Mucosa of descending colon (tissue), 3 donors: ENCODE measurements around the gene TUBA1A. TPM values are rescaled to one million over a fixed set of nuclear protein-coding genes. Genes with fewer than 3 reads are reported as not detected.

ENCODE experiments used
- ATAC-seq: fragments of 200-7000 bp; cut with Tn5 transposase; one replicate; pipeline ENCODE4 v1.9.1; 2020; ENCODE audit warnings: mild to moderate bottlenecking, moderate library complexity
- DNase-seq, 3 donors: peaks; one replicate each; pipeline ENCODE4 v3.0.0-alpha.2; 2020
- H3K36me3 ChIP-seq: fragments of 200-600 bp; one replicate; pipeline ENCODE4 v1.8.0; 2021; ENCODE audit warnings: low read depth, mild to moderate bottlenecking
- H3K4me1 ChIP-seq: fragments of 200-600 bp; one replicate; pipeline ENCODE4 v1.8.0; 2021; ENCODE audit warnings: low read depth, mild to moderate bottlenecking
- H3K4me3 ChIP-seq: fragments of 200-600 bp; one replicate; pipeline ENCODE4 v1.8.0; 2021; ENCODE audit warnings: mild to moderate bottlenecking
- H3K9me3 ChIP-seq: fragments of 200-600 bp; one replicate; pipeline ENCODE4 v1.8.0; 2021; ENCODE audit warnings: mild to moderate bottlenecking
- CTCF ChIP-seq: fragments of 200-600 bp; IDR thresholded peaks from one replicate; pipeline ENCODE4 v1.8.0; 2022; ENCODE audit warnings: antibody characterized with exemption, mild to moderate bottlenecking
- intact Hi-C, 2 donors: fragments of 100-400 bp; cut with DNase I in 1 of 2; cut with micrococcal nuclease in 1 of 2; formaldehyde crosslinking; loops; one replicate each; pipeline versions ENCODE4 v1.11.0 to v1.11.1; 2022; cut with DNase I, micrococcal nuclease
- total RNA-seq, 3 donors: library from RNA; stranded (reverse); fragmentation: NEBNext Ultra II Directional in 2 of 3; extraction: Animal tissue kit (Norgen Biotek cat#: 25700) in 2 of 3; gene quantifications; one replicate each; pipeline versions ENCODE4 v1.2.1 to v1.2.4, GENCODE V29; 2021 to 2023
- donor health status: DM: no; HTN: no; CAD: no; lungs with moderate emphysema.
- donor health status: DM: no; HTN: no; CAD: no.
- donor health status: DM: no; HTN: yes; CAD: no.

TUBA1A gene
- total RNA-seq, 3 donors from 2014 or later: 20.5 to 295 (median 64.4) TPM

- no peaks in the 10 kb centered on the region for H3K9me3 ChIP-seq
- TF ChIP-seq CTCF: no peak
- no peaks in the 10 kb centered on the region for H3K4me1 ChIP-seq
- no peak for ATAC-seq
- no peaks in the 10 kb centered on the region for H3K36me3 ChIP-seq
- no peak overlapping the region for H3K4me3 ChIP-seq
- no peak for DNase-seq
- intact Hi-C loops: loop anchor here (5.0 to 10.0 kb wide), 3 partner anchors 40 to 167 kb away; partner anchors contain the start of genes KMT2D (in 1 of the 2) and RHEBL1 (in 1 of the 2)
These were observed 43.2 kb upstream of the TUBA1A start for GRCh38 chr12:49231878-49232655.

GRCh38 chr12:49230805-49231194 is 41.9 kb upstream of the TUBA1A start:
- no peak for TF ChIP-seq CTCF
- H3K9me3 ChIP-seq: no peaks in the 10 kb centered on the region
- no peak for DNase-seq
- intact Hi-C loops: loop anchor here (5.0 to 10.0 kb wide), 3 partner anchors 38 to 166 kb away; partner anchors contain the start of genes KMT2D (in 1 of the 2) and RHEBL1 (in 1 of the 2)
- peaks cover 4% of the 10 kb centered on the region for H3K4me1 ChIP-seq
- H3K4me3 ChIP-seq: no peak overlapping the region
- ATAC-seq: no peak
- H3K36me3 ChIP-seq: no peaks in the 10 kb centered on the region

- intact Hi-C loops: loop anchor here (5.0 to 10.0 kb wide), 3 partner anchors 38 to 165 kb away; partner anchors contain the start of genes KMT2D (in 1 of the 2) and RHEBL1 (in 1 of the 2)
- ATAC-seq: no peak
- no peaks in the 10 kb centered on the region for H3K36me3 ChIP-seq
- no peak overlapping the region for H3K4me3 ChIP-seq
- DNase-seq: no peak
- no peak for TF ChIP-seq CTCF
- peaks cover 7% of the 10 kb centered on the region for H3K4me1 ChIP-seq
- H3K9me3 ChIP-seq: no peaks in the 10 kb centered on the region
These were observed 41.4 kb upstream of the TUBA1A start for GRCh38 chr12:49230176-49230804.

- intact Hi-C loops: no loop called here
- no peak for DNase-seq
- no peak for ATAC-seq
These were observed 39.8 kb upstream of the TUBA1A start for GRCh38 chr12:49228653-49229052.

GRCh38 chr12:49227713-49228112 is 38.8 kb upstream of the TUBA1A start:
- H3K36me3 ChIP-seq: no peaks in the 10 kb centered on the region
- H3K9me3 ChIP-seq: no peaks in the 10 kb centered on the region
- no peak overlapping the region for H3K4me3 ChIP-seq
- intact Hi-C loops: no loop called here
- H3K4me1 ChIP-seq: peaks cover 8% of the 10 kb centered on the region
- DNase-seq (no peak), ATAC-seq (no peak)
- TF ChIP-seq CTCF: no peak

More at GRCh38 chr12:49228653-49229052, 39.8 kb upstream of the TUBA1A start:
- no peaks in the 10 kb centered on the region for H3K36me3 ChIP-seq
- no peaks in the 10 kb centered on the region for H3K9me3 ChIP-seq
- H3K4me3 ChIP-seq: no peak overlapping the region
- peaks cover 8% of the 10 kb centered on the region for H3K4me1 ChIP-seq
- no peak for TF ChIP-seq CTCF
